SK-N-SH (cell line): Measurements from ENCODE around the gene MTHFD1L. TPM values are rescaled to one million over a fixed set of nuclear protein-coding genes. Genes with fewer than 3 reads are reported as not detected.
"Not testable (repeated sequence)": the region's sequence is repeated elsewhere in the genome, so short reads cannot be mapped to it uniquely, and the experiment has no call there.

Experiments
- CTCF ChIA-PET: fragments of 300-600, 350-600 bp; formaldehyde crosslinking; extraction: SDS; loops from one replicate; lab custom pipeline; 2021; lab: Yijun Ruan, JAX
- POLR2A ChIA-PET: fragments of 350-600 bp; sonication (Branson Sonifier 250); formaldehyde crosslinking; extraction: SDS; loops from one replicate; lab custom pipeline; 2020; ENCODE audit warnings: antibody characterized with exemption, inconsistent platforms; lab: Yijun Ruan, JAX
- DNase-seq: peaks from one replicate; pipeline ENCODE4 v3.0.0; 2012
- H2AFZ ChIP-seq: fragments of 200-600 bp; sonication (generic); 2 replicates; pipeline ENCODE4 v1.8.1; 2016; ENCODE audit warnings: antibody characterized with exemption, mild to moderate bottlenecking, low read depth
- H3F3A ChIP-seq: fragments of 200-600 bp; sonication (generic); replicated peaks from 2 replicates; pipeline ENCODE3; 2016; ENCODE audit warnings: antibody characterized with exemption, mild to moderate bottlenecking; ENCODE audit not compliant: insufficient read depth
- H3K27ac ChIP-seq, 2 experiments: fragments of 200-500 bp in 1 of 2; fragments of 200-600 bp in 1 of 2; sonication (Bioruptor generic) in 1 of 2; sonication (generic), shearing (Covaris generic) in 1 of 2; 2 replicates each; pipeline versions ENCODE4 v1.5.1 to v1.6.1; 2014 to 2016; ENCODE audit warnings: low read depth in 2 of 2, inconsistent platforms in 1 of 2, low read length in 1 of 2, mild to moderate bottlenecking in 1 of 2, mixed read lengths in 1 of 2
- H3K27me3 ChIP-seq: fragments of 200-600 bp; sonication (generic), shearing (Covaris generic); 2 replicates; pipeline ENCODE4 v1.6.1; 2016; ENCODE audit warnings: mixed run types; ENCODE audit not compliant: insufficient read depth
- H3K36me3 ChIP-seq, 2 experiments: fragments of 200-500 bp in 1 of 2; fragments of 200-600 bp in 1 of 2; sonication (Bioruptor generic) in 1 of 2; sonication (generic) in 1 of 2; replicated peaks in 1 of 2; 2 replicates each; pipeline versions ENCODE3 to v1.5.1; 2014 to 2016; ENCODE audit warnings: low read length in 1 of 2, mild to moderate bottlenecking in 1 of 2; ENCODE audit not compliant: insufficient read depth in 2 of 2, control insufficient read depth in 1 of 2
- H3K4me1 ChIP-seq, 2 experiments: fragments of 200-500 bp in 1 of 2; fragments of 200-600 bp in 1 of 2; sonication (Bioruptor generic) in 1 of 2; sonication (generic), shearing (Covaris generic) in 1 of 2; 2 replicates each; pipeline versions ENCODE4 v1.5.1 to v1.6.1; 2014 to 2016; ENCODE audit warnings: low read depth in 1 of 2, low read length in 1 of 2, mixed run types in 1 of 2; ENCODE audit not compliant: insufficient read depth in 2 of 2, control insufficient read depth in 1 of 2
- H3K4me2 ChIP-seq: fragments of 200-600 bp; sonication (generic), shearing (Covaris generic); 2 replicates; pipeline ENCODE4 v1.6.1; 2017; ENCODE audit warnings: mixed run types
- H3K4me3 ChIP-seq, 2 experiments: fragments of 200-500 bp in 1 of 2; fragments of 200-600 bp in 1 of 2; sonication (Bioruptor generic) in 1 of 2; sonication (generic), shearing (Covaris generic) in 1 of 2; 2 replicates each; pipeline versions ENCODE4 v1.5.1 to v1.8.1; 2014 to 2016; ENCODE audit warnings: low read depth in 2 of 2, inconsistent platforms in 1 of 2, low read length in 1 of 2, mild to moderate bottlenecking in 1 of 2, mixed read lengths in 1 of 2, moderate library complexity in 1 of 2
- H3K79me2 ChIP-seq: fragments of 200-600 bp; sonication (generic); 2 replicates; pipeline ENCODE4 v1.8.1; 2017; ENCODE audit warnings: mild to moderate bottlenecking; ENCODE audit not compliant: insufficient read depth
- H3K9ac ChIP-seq: fragments of 200-600 bp; sonication (generic); 2 replicates; pipeline ENCODE4 v1.6.1; 2017; ENCODE audit warnings: mixed run types
- H3K9me2 ChIP-seq: fragments of 200-600 bp; sonication (generic); 2 replicates; pipeline ENCODE4 v1.6.1; 2017; ENCODE audit warnings: mixed run types
- H3K9me3 ChIP-seq: fragments of 200-600 bp; sonication (generic); 2 replicates; pipeline ENCODE4 v1.6.1; 2017; ENCODE audit warnings: mixed run types, mild to moderate bottlenecking, moderate library complexity
- H4K20me1 ChIP-seq: fragments of 200-600 bp; sonication (generic); 2 replicates; pipeline ENCODE4 v1.6.1; 2017; ENCODE audit warnings: mild to moderate bottlenecking, mixed run types; ENCODE audit not compliant: insufficient read depth
- EP300 ChIP-seq, 2 experiments: IDR thresholded peaks; 2 replicates each; pipeline versions ENCODE4 v1.4.0 to v1.6.1; 2012; ENCODE audit warnings: borderline replicate concordance in 1 of 2, low read depth in 1 of 2, low read length in 1 of 2
- POLR2AphosphoS5 ChIP-seq: IDR thresholded peaks from 2 replicates; pipeline ENCODE4 v1.6.1; 2012; ENCODE audit warnings: low read depth, low read length
- RAD21 ChIP-seq: IDR thresholded peaks from 2 replicates; pipeline ENCODE4 v1.6.1; 2012; ENCODE audit warnings: mild to moderate bottlenecking, low read length
- RXRA ChIP-seq: IDR thresholded peaks from 2 replicates; pipeline ENCODE4 v1.4.0; 2012; ENCODE audit warnings: low read depth, mild to moderate bottlenecking, borderline replicate concordance
- SIN3A ChIP-seq: IDR thresholded peaks from 2 replicates; pipeline ENCODE4 v1.6.1; 2012; ENCODE audit warnings: low read depth, mild to moderate bottlenecking, low read length, moderate library complexity, borderline replicate concordance
- TAF1 ChIP-seq: IDR thresholded peaks from 2 replicates; pipeline ENCODE4 v1.6.1; 2012; ENCODE audit warnings: low read depth, mild to moderate bottlenecking, low read length, moderate library complexity, borderline replicate concordance
- WGBS: methylation state at CpG from one replicate; pipeline ENCODE4 v1.1.6; 2017; ENCODE audit warnings: low lambda C conversion rate; 5-methylcytosine and 5-hydroxymethylcytosine counted together
- polyA plus RNA-seq, 3 experiments: library from polyadenylated mRNA; depleted of rRNA; stranded (reverse); fragments of >200 nt; gene quantifications; 2 replicates each; pipeline ENCODE4 v1.2.3, GENCODE V29; 2012
- TF ChIP-seq, protein P1 (sequence below): IDR thresholded peaks from 2 replicates; pipeline ENCODE4 v1.4.0; 2012; ENCODE audit warnings: low read depth
- TF ChIP-seq, protein P2 (sequence below): fragments of 200-600 bp; sonication (generic); IDR thresholded peaks from 2 replicates; pipeline ENCODE4 v1.6.1; 2017; ENCODE audit warnings: antibody characterized with exemption, mild to moderate bottlenecking, moderate library complexity

The MTHFD1L gene
- polyA plus RNA-seq (2012; rRNA removed), result 36.7 and 37.0 TPM in 2 replicates
- 35.9 and 36.2 TPM in 2 replicates for polyA plus RNA-seq (2012; cell fraction: cytosol; rRNA removed)
- polyA plus RNA-seq (2012; cell fraction: nucleus; rRNA removed), result 35.4 and 47.8 TPM in 2 replicates

DNA sequence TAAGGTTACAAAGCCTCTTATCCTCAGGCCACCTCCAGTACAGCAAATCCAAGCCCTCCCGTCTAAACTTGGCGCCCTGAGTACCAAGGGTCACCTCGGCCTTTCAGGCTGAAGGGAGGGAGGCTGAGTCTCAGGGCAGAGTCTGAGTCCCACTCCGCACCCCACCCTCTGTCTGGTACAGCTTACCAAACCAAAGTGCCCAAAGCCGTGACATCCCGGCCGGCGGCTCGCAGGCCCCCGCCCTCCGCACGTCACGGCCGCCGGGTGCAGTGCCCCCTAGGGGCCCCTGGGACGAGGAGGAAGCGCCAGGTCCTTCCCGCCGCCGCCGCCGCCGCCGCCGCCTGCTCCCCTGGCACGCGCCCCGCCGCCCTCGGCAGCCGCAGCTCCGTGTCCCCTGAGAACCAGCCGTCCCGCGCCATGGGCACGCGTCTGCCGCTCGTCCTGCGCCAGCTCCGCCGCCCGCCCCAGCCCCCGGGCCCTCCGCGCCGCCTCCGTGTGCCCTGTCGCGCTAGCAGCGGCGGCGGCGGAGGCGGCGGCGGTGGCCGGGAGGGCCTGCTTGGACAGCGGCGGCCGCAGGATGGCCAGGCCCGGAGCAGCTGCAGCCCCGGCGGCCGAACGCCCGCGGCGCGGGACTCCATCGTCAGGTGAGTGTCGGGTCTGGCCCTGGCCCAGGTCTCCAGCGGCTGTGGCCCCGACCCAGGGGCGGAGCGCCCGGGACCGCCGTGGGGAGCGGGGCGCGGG is at the start of gene MTHFD1L:
MTHFD1L (plus strand) TSS at position 297 of the 741 bp plus-strand sequence; CDS start at position 418, 121 bp downstream.
- peak; percentile 93 for DNase-seq
- no peaks in the 10 kb centered on the region for H3K9me2 ChIP-seq
- no peaks in the 10 kb centered on the region for H3K27me3 ChIP-seq
- peak within 1 kb of the TSS; percentile 98 for H3K9ac ChIP-seq
- peak within 1 kb of the TSS; percentile 92 for H3K4me2 ChIP-seq
- ChIA-PET POLR2A (interaction anchor here (1.2 to 1.6 kb wide), 2 partner anchors 9 to 15 kb away, joined by 3 to 4 read pairs; no protein-coding TSS in a partner anchor), CTCF (interaction anchor here (0.6 to 2.4 kb wide), 20 partner anchors 9 to 795 kb away, joined by 3 to 35 read pairs (median 4); no protein-coding TSS in a partner anchor)
- H3K27ac ChIP-seq, result peak within 1 kb of the TSS; percentile 89 to 95
- H2AFZ ChIP-seq, result peak within 1 kb of the TSS; percentile 89
- peaks cover 0 to 10% of the 10 kb centered on the region in 2 experiments for H3K36me3 ChIP-seq
- H3K4me3 ChIP-seq, result peak within 1 kb of the TSS; percentile 64 to 75
- peaks cover 14% of the 10 kb centered on the region for H4K20me1 ChIP-seq
- H3K79me2 ChIP-seq, result peaks cover 46% of the 10 kb centered on the region
- TF ChIP-seq, protein P1, sequence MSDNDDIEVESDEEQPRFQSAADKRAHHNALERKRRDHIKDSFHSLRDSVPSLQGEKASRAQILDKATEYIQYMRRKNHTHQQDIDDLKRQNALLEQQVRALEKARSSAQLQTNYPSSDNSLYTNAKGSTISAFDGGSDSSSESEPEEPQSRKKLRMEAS, result peak; percentile 65; the same call in 1 of the 2 replicates
- TF ChIP-seq SIN3A (peak; percentile 82; the same call in 1 of the 2 replicates), TAF1 (peak; percentile 81), RAD21 (0 out of 2 replicates have a peak, but pooled peaks have one; percentile 14), POLR2AphosphoS5 (peak; percentile 72), RXRA (no peak), EP300 (IDR thresholded peaks at IDR 0.05; ENCODE audit: borderline replicate concordance in 1 of 2, low read depth in 1 of 2, low read length in 1 of 2) (no peak)
- TF ChIP-seq, protein P2, sequence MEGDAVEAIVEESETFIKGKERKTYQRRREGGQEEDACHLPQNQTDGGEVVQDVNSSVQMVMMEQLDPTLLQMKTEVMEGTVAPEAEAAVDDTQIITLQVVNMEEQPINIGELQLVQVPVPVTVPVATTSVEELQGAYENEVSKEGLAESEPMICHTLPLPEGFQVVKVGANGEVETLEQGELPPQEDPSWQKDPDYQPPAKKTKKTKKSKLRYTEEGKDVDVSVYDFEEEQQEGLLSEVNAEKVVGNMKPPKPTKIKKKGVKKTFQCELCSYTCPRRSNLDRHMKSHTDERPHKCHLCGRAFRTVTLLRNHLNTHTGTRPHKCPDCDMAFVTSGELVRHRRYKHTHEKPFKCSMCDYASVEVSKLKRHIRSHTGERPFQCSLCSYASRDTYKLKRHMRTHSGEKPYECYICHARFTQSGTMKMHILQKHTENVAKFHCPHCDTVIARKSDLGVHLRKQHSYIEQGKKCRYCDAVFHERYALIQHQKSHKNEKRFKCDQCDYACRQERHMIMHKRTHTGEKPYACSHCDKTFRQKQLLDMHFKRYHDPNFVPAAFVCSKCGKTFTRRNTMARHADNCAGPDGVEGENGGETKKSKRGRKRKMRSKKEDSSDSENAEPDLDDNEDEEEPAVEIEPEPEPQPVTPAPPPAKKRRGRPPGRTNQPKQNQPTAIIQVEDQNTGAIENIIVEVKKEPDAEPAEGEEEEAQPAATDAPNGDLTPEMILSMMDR, result peak; percentile 60
- H3K4me1 ChIP-seq, result peaks cover 0 to 11% of the 10 kb centered on the region in 2 experiments; a peak in 2 of 4 replicates
- H3K9me3 ChIP-seq, result no peaks in the 10 kb centered on the region
- WGBS, result 5% methylated on average over 3 of the region's 82 CpGs
- peaks cover 5% of the 10 kb centered on the region for H3F3A ChIP-seq

- H3K9me3 ChIP-seq, H2AFZ ChIP-seq, H3K36me3 ChIP-seq, DNase-seq, H3K27ac ChIP-seq, POLR2A ChIA-PET, H3K4me2 ChIP-seq, H3K79me2 ChIP-seq, H3K9me2 ChIP-seq, H3F3A ChIP-seq, H3K27me3 ChIP-seq, H3K4me1 ChIP-seq, H3K9ac ChIP-seq, H4K20me1 ChIP-seq, H3K4me3 ChIP-seq: not testable (repeated sequence)
- CTCF ChIA-PET, result interaction anchor here (0.9 to 4.0 kb wide), 9 partner anchors 9 to 745 kb away, joined by 3 to 76 read pairs (median 6); partner anchors contain the start of gene MTHFD1L
- WGBS, result 33% methylated on average over 4 of the region's 8 CpGs
These were observed 48.9 kb upstream of the MTHFD1L start for GRCh38 chr6:150816554-150816953.
